GM18951 (cell line): Measurements from ENCODE around the gene NAALADL2.

ENCODE experiments used
- POLR2A ChIP-seq: IDR thresholded peaks from 4 replicates; pipeline ENCODE4 v1.6.1; 2011; ENCODE audit warnings: mild to moderate bottlenecking; ENCODE audit not compliant: insufficient read length, insufficient read depth; ENCODE audit errors: extremely low read depth
- in situ Hi-C: fragments of 300-500 bp; cut with MboI; formaldehyde crosslinking; loops from one replicate; pipeline ENCODE4 v1.12.0; 2022; ENCODE audit warnings: low sequenced_read_pairs, mixed read lengths, inconsistent platforms; ENCODE audit not compliant: unreplicated experiment

NAALADL2 gene

DNA sequence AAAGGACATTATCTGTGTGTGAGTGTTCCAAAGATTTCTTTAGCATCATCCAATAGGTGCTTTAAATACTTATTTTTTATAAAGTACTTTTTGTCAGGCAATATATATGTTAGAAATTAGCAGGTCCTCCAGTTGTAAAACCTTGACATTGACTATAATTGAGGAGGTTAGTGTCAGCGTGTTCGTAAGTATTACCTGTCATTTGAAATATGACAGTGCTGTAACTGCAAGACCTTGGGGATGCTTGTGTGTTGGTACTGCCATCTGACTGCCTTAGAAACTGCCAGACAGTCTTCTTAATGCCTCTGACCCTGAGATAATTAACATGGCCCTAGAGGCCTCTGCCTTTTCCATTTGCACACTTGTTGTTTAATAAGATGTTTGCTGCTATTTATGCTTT, 170.7 kb downstream of the NAALADL2 start:
- in situ Hi-C loops = no loop called here
- TF ChIP-seq POLR2A = no peak

DNA sequence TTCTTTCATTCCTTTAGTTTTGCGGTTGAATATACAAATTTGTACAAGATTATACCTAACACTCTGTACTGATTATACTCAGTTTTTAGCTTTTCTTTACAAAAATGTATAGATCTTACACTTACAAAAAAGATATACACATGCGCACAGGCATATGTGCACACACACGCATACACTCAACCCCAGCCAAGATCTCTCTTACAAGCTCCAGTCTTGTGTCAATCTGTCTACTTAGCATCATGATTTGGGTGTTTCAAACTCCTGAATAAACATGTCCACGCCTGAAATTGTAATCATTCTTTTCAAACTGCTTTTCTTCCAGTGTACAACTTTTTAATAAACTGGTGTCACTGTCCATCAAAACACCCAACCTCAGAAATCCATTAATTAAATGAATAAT, 180.7 kb downstream of the NAALADL2 start:
- no peak for TF ChIP-seq POLR2A
- in situ Hi-C loops = no loop called here

DNA sequence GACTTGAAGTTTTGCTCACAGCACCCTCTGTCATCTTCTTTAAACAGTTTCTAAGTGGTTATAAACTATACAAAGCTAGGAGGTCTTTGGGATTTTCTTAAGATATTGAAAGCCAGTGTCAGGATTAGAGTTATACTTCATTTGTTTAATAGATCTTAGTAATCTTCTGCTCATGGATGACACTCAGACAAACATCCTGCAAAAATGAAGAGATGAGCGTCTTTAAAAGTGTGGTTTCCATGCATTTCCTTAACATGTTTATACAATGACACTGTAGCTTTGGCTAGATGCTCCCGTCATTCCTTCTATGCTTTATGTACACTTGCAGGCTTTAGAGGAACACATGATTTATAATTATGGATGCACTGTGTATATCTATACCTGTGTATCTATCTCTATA, 182.2 kb downstream of the NAALADL2 start:
- in situ Hi-C loops = no loop called here
- no peak for TF ChIP-seq POLR2A

DNA sequence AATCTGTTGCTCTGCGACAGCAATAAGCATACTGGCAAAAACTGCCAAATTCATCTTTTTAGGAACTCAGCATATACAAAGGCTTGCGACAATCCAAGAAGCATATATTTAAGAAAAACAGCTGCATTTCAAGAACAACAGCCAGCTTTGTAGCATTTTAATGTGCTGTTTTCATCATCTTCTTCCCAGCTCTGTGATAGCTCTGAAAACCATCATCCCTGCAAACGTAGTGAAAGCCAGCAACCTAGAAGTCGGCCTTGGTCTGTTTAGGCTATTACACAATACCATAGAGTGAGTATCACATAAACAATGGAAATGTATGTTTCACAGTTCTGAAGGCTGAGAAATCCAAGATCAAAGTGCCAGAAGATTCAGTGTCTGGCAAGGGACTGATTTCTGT, 187.5 kb downstream of the NAALADL2 start:
- no peak for TF ChIP-seq POLR2A
- in situ Hi-C loops = no loop called here

DNA sequence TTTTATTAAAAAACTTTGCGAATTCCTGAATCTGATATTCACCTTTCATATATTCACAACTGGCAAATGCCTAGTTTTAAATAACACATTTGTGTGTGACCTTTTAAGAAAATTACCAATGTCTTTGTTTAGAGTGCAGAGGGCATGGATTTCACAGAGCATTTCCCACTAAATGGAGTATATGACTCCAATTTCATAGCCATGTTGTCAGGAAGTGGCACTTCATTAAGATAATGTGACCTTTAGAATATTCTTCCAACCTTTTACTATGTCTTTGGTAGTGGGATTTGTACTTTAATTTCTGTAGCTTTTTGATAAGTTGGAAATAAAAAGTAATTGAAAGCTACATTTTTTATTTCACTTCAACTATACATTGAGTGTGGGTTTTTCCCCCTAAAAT, 188.7 kb downstream of the NAALADL2 start:
- in situ Hi-C loops = no loop called here
- no peak for TF ChIP-seq POLR2A

DNA sequence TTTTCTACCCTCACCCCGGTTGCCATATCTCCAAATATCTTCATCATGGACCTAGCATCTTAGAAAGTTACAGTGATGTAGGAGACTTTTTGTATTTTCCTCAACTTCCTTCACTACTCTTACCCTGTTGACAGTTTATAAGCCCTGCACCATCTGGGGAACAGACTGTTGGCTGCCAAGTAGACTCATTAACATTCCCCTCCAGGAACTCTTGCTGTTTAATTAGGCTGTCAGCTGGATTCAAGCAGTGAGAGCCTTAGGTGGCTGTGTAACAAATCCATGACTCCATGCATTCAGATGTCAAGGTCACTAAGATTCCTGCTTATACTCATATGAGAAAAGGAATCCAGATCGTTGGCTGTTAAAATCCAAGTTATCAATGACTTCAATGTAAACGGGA, 198.3 kb downstream of the NAALADL2 start:
- no peak for TF ChIP-seq POLR2A
- in situ Hi-C loops = no loop called here

DNA sequence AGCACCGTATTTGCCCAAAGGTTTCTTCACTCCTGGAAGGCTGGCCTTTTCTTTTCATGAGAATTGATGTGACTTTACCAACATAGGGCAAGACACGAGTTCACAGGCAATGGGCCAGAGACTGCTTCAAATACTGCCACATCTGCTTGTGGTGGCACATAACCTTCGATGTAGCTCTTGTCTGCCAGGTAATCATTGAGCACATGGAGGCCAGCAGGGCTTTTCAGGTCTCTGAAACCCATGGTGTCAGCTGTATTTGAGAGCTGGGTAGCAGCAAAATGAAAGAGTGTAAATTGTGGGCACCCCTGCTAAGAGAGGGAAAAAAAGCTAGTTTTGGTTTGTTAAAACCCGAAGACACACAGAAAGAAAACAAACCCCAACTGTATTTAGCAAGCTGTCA, 200.7 kb downstream of the NAALADL2 start:
- TF ChIP-seq POLR2A = no peak
- in situ Hi-C loops = no loop called here

DNA sequence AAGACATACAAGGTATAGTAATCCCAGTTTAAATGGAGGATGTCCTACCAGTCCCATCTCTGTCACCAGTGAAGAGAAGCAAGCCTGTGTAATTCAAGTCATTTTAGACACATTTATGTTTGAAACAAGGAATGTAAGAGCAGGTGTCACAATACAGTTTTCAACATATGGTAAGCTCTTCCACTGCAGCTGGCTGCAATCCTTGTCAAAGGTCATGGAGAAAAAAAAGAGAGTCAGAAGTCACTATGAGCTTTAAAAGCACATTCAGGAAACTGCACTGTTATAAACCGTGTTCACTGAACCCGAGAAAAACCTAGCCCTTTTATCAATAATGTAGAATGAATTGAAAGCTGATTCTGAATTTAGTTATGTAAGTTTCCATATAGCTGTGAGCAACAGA, 206.4 kb downstream of the NAALADL2 start:
- in situ Hi-C loops = no loop called here
- no peak for TF ChIP-seq POLR2A

DNA sequence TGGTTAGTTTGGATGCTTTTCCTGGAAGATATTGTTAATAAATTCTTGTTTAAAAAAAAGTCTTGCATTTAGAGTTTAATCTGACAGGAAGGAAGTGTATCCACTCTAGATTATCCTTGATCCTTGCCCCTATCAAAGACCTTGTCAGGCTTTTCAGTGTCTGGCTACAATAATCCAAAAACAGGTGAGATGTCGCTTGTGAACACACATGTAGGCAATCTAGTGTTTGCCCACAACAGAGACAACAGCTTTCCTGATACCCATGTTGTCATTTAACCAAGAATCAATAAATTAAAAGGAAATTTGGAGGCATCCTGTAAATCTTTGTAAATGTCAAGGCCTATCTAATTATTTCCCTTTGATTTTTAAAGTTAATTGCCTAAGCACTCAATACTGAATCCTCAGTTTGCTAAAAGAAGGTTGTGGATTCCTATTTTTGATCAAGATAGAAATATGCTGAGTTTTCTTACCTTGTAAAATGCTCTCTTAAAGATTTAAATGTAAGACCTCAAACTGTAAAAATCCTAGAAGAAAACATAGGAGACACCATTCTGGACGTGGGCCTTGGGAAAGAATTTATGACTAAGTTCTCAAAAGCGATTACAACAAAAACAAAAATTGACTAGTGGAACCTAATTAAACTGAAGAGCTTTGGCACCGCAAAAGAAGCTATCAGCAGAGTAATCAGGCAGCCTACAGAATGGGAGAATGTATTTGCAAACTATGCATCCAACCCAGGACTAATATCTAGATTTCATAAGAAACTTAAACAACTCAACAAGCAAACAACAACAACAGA, 207.7 kb downstream of the NAALADL2 start:
- in situ Hi-C loops = no loop called here
- TF ChIP-seq POLR2A = no peak

DNA sequence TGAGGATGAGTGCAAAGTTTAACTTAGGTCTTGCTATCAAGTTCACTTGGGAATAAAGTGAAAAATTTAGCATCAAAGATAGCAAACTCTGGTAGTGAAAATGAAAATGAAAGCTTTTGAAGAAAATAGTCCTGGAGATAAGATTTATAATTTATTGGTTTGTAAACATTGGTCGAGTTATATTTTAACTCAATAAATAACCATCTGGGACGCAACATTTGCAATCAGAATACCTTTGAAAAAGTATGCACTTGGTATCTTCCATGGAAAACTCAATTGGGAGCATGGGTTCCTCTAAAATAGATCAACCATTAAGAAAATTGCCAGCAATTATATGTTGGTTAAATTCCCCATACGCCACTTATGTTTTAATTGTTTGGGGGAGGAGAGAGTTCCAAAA, 209.5 kb downstream of the NAALADL2 start:
- in situ Hi-C loops = no loop called here
- no peak for TF ChIP-seq POLR2A

DNA sequence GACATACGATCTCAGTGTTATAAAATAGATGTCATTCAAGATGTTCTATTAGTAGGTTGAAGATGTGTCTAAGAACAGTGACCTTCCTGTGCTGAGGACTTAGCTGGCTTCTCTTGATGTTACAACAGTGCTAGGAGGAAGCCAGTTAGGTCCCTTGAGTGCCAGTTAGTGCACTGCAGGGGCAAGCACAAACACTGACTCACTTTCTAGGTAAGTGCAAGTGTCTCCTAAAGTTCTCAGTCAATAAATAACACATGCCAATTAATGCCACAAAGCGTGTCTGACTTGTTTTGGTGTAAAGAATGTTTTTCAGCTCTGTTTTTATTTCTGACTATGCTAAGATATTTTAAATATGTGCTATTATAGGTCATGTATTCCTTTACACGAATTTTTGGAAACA, 211.8 kb downstream of the NAALADL2 start:
- TF ChIP-seq POLR2A = no peak
- in situ Hi-C loops = no loop called here

DNA sequence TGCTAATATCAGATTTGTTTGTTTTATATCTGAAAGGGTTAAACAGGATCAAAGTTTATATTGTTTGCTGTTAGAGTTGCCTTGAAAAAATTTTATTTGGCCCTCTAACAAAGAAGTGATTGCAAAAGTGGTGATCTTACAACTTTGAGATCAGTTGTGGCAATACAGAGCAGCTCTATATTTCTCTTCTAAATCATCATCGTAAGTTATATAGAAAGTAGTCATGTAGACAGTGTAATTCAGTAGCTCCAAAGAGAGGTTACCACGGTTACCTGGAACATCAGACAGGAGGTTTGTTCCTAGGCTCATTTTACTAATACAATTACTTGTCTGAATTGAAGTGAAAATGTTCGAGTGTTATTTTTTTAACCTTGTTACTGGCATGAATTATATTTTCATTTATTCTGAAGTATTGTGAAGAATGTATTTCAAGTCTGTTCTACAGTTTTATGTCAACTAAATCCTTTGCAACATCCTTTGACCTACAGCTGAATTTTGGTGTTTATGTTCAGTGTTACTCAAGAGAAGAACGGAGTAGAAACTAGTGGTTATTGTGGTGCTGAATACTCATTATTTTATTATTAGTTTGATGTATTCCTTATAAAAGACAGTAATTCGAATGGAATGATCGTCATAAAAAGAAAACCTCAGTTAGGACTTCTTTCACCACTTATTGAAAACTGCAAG, 214.2 kb downstream of the NAALADL2 start:
- in situ Hi-C loops = no loop called here
- no peak for TF ChIP-seq POLR2A

DNA sequence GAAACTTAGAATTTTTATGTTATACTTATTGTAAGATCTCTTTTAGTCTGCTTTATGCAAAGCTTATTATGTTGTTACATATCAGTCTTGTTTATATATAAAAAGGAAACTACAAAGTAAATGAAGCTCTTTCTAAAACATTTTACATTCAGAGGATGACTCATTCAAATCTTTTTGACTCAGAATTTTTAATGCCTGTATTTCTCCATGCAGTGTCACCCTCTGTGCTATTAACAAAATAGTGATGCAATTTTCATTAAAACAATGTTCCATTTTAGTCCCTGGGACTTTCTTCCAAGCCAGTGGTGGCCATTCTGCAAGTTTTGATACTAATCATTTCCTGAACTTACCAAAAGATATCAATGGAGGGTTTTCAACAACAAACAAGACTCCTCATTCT, 216.1 kb downstream of the NAALADL2 start:
- in situ Hi-C loops = no loop called here
- no peak for TF ChIP-seq POLR2A

DNA sequence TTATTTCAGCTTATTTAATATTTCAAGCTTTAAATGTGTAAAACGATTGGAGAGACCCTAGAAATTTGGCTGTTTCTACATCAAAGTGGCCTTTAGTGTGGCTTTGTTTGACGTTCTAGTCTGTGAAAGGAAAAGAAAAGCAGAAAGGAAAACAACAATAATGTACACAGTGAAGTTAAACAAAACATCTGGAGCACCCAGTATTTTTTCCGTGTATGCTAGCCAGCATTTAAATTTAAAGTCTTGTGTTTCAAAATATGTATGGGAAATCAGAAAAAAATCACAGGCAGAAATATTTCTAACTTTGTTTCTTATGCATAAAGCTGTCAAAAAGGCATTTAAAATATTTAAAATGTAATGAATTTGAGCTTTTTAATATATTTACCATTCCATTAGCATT, 218.1 kb downstream of the NAALADL2 start:
- in situ Hi-C loops = no loop called here
- TF ChIP-seq POLR2A = no peak
